Upper lobe of left lung (tissue), 4 donors: ENCODE measurements around the gene B4GALT1.

Experiments used
- EP300 ChIP-seq, 4 donors: sonication (generic); formaldehyde crosslinking; IDR thresholded peaks; one replicate each; pipeline ENCODE4 v1.5.1; 2017; ENCODE audit warnings: antibody characterized with exemption in 4 of 4, control low read depth in 2 of 4
- POLR2A ChIP-seq, 4 donors: fragments of 450-650 bp; IDR thresholded peaks; one replicate each; pipeline ENCODE4 v1.5.1; 2016 to 2017; ENCODE audit warnings: antibody characterized with exemption in 4 of 4, mild to moderate bottlenecking in 2 of 4
- POLR2AphosphoS5 ChIP-seq, 2 donors: sonication (generic); formaldehyde crosslinking; IDR thresholded peaks; one replicate each; pipeline ENCODE4 v1.5.1; 2017; ENCODE audit warnings: antibody characterized with exemption in 2 of 2
- TF ChIP-seq, protein P1 (sequence below), 6 experiments: fragments of 450-650 bp in 4 of 6; fragments of 200-600 bp in 2 of 6; sonication (generic) in 2 of 6; IDR thresholded peaks; one replicate each; pipeline ENCODE4 v1.5.1; 2016 to 2019; ENCODE audit warnings: antibody characterized with exemption in 6 of 6

DNA sequence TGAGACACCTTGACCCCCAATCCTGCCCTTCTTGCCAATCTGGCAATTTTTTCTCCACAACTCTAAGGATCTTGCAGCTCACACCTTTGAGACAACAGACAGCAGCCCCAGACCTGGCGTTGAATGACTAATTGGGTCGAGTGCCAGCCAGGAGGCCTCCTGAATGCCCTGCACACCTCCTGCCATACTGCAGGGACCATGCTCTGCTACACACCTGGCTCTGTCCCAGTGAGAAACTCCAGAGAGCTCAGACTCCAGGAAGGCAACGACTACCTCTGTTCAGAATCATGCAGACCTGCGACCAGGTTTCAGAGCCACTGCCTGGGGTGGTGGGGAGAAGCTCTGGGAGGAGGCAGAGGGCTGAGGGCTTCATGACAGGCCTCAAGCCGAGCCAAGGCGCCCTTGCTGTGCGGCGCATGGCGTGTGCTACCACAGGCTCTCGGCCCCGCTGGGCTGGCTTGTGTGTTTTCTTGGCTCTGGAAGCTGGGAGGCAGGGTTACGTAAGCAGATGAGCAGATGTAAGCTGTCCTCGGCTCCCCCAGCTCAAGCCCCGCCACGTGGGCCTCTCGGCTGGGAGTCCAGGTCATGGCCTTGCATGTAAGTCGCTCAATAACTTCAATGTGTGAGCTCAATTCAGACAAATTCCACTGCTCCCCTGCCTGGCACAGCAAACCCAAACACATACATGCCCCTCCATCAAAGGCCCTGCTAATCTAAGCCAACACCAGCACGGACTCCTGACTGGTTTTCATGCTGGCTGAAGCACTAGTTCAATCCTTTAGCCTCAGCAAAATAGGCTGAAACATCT, 27.5 kb downstream of the B4GALT1 start:
- TF ChIP-seq, protein P1, sequence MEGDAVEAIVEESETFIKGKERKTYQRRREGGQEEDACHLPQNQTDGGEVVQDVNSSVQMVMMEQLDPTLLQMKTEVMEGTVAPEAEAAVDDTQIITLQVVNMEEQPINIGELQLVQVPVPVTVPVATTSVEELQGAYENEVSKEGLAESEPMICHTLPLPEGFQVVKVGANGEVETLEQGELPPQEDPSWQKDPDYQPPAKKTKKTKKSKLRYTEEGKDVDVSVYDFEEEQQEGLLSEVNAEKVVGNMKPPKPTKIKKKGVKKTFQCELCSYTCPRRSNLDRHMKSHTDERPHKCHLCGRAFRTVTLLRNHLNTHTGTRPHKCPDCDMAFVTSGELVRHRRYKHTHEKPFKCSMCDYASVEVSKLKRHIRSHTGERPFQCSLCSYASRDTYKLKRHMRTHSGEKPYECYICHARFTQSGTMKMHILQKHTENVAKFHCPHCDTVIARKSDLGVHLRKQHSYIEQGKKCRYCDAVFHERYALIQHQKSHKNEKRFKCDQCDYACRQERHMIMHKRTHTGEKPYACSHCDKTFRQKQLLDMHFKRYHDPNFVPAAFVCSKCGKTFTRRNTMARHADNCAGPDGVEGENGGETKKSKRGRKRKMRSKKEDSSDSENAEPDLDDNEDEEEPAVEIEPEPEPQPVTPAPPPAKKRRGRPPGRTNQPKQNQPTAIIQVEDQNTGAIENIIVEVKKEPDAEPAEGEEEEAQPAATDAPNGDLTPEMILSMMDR (IDR thresholded peaks at IDR 0.05), result no peak
- TF ChIP-seq EP300 (IDR thresholded peaks at IDR 0.05) (no peak), POLR2A (IDR thresholded peaks at IDR 0.05) (no peak), POLR2AphosphoS5 (IDR thresholded peaks at IDR 0.05) (peak in 1 of 2 donors; percentile 55)
